Effector CD8-positive, alpha-beta T cell (primary cell): Measurements from ENCODE around the gene SYT12.

Source experiments
- DNase-seq: peaks from one replicate; lab custom pipeline; 2025; lab: John Stamatoyannopoulos, UW

SYT12 gene

DNA sequence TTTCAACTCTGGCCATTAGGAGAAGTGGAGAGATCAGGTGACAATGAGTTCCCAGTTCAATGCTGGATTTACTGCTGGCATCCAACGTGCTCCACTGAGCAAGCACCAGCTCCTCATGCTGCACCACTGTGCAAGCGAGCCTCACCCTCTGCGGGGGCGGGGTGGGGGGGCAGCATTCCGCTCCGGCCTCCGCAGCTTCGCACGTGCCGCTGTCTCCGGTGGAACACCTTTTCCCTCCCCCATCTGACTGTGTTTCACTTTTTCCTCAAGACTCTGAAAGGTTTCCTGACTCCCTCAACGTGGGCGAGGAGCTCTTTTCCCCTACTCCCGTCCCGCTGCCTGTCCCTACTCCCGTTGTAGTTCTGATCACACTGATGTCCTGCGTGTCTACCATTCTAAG, 32.9 kb downstream of the SYT12 start:
- DNase-seq: no peak

DNA sequence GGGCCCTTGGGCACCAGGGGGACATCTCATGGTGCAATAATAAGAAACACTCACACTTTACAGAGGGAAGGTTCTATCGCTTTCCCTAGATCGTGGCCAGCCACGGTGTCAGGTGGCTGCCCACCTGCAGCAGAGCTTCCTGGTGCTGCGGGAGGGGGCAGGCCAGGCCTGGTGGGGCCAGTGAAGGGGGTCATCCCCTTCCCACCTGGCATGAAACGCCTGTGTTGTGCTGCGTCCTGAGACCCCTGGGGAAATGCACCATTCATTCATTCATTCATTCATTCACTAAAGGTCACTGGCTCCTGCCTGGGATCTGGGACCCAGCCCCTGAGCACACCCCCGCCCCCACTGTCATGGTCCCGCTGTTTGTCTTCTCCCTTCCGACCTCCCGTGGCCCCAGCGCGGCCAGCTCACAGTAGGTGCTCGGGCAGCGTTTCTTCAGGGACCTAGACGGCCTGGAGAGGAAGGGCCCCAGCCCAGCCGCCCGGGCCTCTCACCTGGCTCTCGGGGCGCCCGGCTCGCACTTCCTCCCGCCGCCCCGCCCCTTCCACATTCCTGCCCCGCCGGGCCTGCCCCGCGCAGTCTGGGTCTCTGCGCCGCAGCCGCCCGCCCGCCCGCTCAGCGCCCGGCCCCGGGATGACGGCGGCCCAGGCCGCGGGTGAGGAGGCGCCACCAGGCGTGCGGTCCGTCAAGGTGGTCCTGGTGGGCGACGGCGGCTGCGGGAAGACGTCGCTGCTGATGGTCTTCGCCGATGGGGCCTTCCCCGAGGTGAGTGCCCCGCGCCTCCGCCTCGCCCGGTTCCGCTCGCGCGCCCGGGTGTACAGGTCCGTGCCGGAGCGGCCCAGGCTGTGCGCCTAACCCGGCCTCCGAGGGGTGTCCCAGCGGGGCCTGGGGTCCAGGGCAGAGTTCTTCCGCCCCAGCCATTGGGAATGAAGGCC, 33.6 kb downstream of the SYT12 start, which contains the start of gene RHOD:
RHOD (plus strand) TSS at position 581 of the 938 bp plus-strand sequence; CDS start at position 637, 56 bp downstream.
- no peak for DNase-seq

GRCh38 chr11:67057205-67057672, 34.3 kb downstream of the SYT12 start:
- DNase-seq: no peak

DNA sequence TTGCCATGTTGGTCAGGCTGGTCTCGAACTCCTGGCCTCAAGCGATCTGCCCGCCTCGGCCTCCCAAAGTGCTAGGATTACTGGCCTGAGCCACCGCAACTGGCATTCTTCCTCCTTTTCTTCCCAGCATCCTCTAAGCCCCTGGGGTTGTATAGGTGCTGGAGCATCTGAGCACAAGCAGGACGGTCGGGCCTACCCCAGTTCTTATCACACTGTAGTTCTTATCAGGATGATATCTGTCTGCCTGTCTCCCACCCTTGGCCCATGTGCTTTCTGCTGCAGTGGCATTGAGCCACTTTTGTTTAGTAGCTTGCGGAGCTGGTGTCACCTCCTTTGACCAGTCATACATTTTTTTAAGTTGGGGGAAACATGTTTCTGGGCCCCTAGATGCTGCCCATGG, 35.6 kb downstream of the SYT12 start:
- no peak for DNase-seq

DNA sequence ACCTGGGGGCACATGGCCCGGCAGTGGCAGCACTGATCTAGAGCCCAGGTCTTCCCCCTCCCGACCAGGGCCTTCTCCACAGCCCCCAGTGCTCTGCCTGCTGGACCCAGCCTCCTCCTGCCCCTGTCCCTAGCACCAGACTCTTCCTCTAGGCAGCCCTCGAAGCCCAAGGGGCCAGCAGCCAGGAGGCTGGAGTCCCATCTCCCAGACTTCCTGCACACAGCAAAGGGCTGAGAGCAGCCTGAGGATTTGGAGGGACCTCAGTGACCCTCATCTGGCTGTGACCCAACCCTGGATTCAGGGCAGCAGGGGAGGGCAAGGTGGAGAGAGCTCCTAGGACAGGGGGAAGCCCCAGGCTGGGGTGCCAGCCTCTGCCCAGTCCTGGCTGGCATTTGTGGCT, 36.7 kb downstream of the SYT12 start:
- DNase-seq: no peak

DNA sequence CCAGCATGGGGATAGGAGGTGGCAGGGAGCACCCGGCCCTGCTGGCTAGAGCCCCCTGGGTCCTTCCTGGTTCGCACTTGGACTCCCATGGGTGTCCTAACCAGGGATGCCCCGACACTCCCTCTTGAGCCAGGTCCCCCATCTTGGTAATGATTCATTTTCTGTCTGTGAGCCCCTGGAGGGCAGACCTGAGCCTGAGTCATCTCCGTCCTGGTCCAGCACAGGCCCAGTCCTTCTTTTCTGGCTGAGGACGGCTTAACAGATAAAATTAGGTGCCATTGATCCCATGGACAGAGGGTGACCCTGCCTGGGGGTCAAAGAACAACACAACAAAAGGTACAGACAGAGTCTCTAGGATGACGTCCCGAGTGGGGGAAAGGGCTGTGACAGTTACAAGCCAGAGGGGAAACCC, 37.2 kb downstream of the SYT12 start:
- no peak for DNase-seq

DNA sequence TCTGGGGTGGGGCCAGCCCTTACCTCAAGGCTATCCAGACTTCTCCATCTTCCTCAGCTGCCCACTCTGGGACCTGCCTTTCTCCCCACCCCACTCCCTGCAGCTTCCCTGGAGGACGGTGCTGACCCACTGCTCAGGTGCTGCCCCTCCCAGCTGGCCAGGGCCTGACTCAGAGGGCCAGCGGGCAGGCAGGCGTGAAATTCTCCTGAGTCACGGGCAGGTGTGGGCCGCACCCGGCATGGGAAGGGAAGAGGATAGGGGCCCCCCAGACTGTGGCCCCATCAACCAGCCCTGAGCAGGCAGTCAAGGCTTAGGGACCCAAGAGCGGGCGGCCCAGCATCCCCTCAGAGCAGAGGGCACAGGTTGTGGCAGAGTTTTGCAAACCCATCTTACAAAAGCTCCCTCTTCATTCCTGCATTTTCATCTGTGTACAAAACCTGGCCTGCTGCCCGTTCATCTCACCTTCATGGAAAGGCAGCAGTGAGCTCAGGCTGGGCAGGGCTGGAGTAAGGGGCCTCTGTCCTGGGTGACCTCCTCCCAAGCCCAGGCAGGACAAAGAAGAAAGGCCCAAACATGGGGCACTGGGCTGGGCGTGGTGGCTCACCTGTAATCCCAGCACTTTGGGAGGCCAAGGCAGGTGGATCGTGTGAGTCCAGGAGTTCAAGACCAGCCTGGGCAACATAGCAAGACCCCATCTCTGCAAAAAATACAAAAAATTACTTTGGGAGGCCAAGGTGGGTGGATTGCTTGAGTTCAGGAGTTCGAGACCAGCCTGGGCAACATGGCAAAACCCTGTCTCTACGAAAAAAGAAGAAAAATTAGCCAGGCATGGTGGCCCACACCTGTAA, 39.8 kb downstream of the SYT12 start:
- DNase-seq: no peak

DNA sequence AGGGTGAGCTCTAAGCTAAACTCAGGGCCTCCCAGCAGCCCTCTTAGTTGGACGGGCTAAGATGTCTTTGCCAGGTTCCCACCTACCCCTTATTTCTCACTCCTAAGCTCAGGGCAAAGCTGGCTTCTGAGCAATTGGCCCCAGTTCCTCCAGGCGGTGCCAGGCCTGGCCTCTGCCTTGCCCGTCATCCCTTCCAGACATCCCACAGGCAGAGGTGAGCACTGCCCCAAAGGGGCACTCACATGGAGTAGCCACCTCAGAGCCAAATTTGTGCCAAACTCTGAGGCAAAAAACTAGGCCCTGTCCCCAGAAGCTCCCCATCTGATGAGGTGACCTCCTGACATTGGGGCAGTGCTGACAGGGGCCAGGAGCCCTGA, 43.4 kb downstream of the SYT12 start:
- DNase-seq: no peak

- DNase-seq: peak; percentile 57
Measured at GRCh38 chr11:67071420-67072284, 48.7 kb downstream of the SYT12 start.

- DNase-seq: no peak
Measured at GRCh38 chr11:67072295-67072694, 49.4 kb downstream of the SYT12 start.

- no peak for DNase-seq
Measured at GRCh38 chr11:67073908-67074307, 51.0 kb downstream of the SYT12 start.

GRCh38 chr11:67076202-67076601, 53.3 kb downstream of the SYT12 start:
- DNase-seq: no peak

- no peak for DNase-seq
Measured at GRCh38 chr11:67079065-67079705, 56.3 kb downstream of the SYT12 start.

DNA sequence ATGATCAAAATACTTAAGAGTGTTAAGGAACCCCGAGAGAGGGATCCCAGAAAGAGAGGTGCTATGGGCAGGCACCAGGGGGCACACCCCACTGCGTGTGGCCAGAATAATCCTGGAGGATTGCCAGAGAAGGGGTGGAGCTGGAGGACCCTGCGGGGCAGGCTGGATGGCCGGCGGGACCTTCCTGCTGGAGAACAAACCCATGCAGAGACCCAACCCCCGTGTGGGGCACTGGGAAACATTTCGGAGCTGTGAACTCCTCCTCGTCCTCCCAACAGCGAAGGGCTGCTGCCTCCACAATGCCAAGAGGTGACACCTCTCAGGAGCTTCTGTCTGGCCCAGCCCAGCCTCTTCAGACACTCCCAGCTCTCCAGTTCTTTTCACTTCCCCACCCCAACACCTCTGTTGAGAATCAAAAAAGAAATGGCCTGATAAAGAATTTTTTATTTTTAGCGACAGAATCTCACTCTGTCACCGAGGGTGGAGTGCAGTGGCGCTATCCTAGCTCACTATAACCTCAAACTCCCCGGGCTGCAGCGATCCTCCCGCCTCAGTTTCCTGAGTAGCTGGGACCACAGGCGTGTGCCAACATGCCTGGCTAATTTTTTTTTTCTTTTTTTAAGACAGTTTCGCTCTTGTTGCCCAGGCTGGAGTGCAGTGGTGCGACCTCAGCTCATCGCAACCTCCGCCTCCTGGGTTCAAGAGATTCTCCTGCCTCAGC, 59.3 kb downstream of the SYT12 start:
- no peak for DNase-seq

DNA sequence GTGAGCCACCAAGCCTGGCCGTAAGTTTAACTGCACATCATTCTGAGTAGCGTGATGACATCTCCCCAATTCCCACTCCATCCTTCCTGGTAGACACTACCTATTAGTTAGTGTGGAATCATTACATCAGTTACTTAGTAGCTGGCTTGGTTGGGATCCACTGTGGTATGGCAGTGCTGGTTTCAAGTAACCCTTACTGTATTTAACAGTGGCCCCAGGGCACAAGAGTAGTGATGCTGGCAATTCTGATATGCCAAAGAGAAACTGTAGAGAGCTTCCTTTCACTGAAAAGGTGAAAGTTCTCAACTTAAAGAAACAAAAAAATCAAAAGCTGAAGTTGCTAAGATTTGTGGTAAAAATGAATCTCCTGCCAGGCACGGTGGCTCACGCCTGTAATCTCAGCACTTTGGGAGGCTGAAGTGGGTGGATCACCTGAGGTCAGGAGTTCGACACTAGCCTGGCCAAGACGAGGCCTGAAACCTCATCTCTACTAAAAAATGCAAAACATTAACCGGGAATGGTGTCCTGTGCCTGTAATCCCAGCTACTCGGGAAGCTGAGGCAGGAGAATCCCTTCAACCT, 60.9 kb downstream of the SYT12 start:
- no peak for DNase-seq

DNA sequence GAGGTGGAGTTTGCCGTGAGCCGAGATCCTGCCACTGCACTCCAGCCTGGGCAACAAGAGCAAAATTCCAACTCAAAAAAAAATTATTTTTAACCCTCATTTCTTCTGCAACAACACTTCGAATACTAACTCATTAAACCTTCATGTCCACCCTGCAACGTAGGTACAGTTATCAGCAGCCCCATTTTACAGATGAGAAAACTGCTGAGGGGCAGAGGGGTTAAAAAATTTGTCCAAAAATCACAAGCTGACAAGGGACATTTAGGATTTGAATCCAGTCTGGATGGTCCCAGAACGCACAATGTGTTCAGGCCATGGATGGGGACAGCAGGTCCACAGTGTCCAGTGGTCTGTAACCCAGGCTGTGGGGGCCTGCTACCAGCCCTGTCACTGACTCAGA, 62.7 kb downstream of the SYT12 start:
- no peak for DNase-seq

DNA sequence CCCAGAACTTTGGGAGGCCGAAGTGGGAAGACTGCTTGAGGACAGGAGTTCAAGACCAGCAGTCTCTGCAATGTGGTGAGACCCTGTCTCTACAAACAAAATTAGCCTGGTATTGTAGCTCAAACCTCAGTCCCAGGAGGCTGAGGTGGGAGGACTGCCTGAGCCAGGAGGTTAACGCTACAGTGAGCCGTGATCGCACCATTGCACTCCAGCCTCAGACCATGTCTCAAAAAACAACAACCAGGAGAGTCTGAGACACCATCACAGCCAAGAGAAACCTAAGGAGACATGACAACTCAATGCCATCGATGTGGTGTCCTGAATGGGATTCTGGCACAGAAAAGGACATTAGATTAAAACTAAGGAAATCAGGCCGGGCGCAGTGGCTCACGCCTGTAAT, 67.8 kb downstream of the SYT12 start:
- no peak for DNase-seq

DNA sequence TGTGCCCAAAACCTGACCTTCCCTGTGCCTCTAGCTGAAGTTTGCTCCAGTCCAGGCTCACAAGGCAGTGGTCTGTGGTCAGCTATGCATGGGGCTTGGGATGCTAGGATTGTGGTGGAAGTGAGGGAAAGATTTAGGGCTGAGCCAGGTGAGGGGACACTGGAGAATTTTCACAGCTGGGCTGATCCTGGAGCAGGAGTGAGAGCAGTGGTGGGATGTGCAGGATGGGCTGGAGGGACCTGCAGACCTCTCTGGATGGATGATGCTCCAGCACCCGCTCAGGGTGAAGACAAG, 72.2 kb downstream of the SYT12 start:
- DNase-seq: no peak

DNA sequence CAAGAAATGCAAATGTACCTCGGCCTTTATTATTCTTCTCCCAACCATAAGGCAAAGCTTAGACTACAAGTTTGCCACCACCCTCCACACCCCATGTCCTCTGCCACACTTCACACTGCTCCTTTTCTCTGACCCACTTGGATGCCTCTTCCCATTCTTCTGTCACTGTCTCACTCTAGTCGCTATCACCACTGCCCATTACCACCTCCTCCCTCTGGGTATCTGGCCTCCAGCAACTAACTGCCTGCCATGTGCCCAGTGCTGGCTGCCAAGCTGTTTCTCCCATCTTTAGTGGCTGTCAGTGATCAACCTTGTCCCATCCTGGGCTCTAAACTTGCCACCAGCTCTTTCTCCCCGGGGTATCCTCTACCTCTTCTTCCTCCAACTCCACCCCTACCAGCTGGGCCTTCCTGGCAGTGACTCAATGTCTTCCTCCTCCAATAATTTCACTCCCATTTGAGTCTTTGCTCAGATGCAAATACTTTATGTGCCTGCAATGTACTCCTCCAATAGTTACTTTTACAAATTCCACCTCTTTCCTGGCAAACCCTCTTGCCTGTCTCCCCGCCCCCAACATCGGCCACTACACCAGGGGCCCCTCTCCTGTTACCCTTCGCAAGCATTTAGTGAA, 76.0 kb downstream of the SYT12 start:
- DNase-seq: no peak

- DNase-seq: no peak
Measured at GRCh38 chr11:67099831-67100324, 76.9 kb downstream of the SYT12 start.
